Skeletal muscle cell (primary cell): ENCODE data around the gene TUBGCP3.
"Not testable (repeated sequence)": the region's sequence is repeated elsewhere in the genome, so short reads cannot be mapped to it uniquely, and the experiment has no call there.

ENCODE experiments used
- DNase-seq: peaks from one replicate; pipeline ENCODE4 v3.0.0-alpha.2; 2010; ENCODE audit warnings: low read depth
- H3K4me3 ChIP-seq: 2 replicates; pipeline ENCODE4 v1.5.1; 2011; ENCODE audit warnings: low read depth, mild to moderate bottlenecking, control low read depth, low read length, moderate library complexity

TUBGCP3 gene, protein sequence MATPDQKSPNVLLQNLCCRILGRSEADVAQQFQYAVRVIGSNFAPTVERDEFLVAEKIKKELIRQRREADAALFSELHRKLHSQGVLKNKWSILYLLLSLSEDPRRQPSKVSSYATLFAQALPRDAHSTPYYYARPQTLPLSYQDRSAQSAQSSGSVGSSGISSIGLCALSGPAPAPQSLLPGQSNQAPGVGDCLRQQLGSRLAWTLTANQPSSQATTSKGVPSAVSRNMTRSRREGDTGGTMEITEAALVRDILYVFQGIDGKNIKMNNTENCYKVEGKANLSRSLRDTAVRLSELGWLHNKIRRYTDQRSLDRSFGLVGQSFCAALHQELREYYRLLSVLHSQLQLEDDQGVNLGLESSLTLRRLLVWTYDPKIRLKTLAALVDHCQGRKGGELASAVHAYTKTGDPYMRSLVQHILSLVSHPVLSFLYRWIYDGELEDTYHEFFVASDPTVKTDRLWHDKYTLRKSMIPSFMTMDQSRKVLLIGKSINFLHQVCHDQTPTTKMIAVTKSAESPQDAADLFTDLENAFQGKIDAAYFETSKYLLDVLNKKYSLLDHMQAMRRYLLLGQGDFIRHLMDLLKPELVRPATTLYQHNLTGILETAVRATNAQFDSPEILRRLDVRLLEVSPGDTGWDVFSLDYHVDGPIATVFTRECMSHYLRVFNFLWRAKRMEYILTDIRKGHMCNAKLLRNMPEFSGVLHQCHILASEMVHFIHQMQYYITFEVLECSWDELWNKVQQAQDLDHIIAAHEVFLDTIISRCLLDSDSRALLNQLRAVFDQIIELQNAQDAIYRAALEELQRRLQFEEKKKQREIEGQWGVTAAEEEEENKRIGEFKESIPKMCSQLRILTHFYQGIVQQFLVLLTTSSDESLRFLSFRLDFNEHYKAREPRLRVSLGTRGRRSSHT

DNA sequence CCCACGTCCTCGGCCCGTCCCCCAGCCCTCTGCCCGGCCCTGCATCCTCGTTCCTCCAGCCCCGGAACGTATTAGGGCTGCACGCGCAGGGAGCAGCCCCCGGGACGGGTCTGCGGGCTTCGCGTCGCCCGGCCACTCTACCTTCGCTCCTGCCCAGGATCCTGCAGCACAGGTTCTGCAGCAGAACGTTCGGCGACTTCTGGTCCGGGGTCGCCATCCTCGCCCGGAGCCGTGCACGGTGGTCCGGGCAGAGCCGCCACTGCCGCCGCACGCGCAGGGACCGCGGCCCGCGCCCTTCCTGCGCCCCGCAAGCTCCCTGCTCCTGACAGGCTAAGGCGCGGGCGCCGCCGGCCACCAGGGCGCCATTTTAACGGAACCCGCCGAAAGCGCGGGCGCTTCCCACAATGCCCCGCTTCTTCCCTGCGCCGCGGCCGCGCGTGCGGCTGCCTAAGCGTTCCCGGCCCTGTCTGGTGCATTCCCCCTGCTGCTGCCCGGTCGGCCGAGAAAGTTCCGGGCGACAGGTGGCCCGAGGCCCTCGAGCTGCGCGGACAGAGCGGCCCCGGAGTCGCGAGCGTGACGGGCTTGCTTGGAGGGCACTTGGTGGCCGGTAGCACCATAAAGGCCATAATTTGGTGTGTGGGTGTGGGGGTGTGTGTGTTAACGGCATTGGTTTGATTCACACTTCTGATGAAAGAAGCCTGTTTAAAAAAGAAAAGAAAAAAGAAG, at the start of gene TUBGCP3:
TUBGCP3 (minus strand) TSS at position 390 of the 726 bp plus-strand sequence; CDS start at position 217, 173 bp downstream.
- peak within 1 kb of the TSS; percentile 72 for H3K4me3 ChIP-seq

DNA sequence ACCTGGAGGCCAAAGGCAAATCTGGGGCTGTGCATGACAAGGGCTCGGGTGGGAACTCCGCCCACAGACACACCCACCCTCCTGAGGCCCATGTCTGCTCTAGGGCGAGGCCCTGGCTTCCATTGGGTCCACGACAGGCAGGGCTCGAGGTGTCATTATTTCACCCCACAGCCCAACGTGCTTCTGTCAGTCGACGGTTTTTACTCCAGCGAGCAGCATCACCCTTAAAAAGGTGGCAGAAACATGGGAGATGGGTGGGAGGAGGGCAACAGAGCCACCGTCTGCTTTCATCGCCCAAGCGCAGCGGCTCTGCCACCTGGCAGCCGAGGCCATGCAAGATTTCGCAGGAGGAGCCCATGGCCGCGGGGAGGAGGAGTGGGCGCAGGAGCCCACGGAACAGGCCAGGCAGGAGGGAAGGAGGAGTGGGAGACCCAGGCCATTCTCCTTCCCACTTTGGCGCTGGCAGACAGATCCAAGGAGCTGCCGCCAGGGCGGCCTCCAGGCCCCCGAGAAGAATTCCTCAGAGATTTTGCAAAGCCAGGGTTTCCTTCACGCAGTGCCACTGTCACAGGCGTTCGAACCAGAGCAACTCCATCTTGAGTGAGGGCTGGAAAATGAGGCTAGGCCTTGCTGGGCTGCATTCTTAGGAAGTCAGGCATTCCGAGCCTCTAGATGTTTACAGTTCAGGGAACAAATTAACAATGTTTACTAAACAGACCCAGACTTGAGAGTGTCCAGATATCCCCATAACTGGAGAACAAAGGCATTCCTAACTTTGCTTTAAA, 49.3 kb upstream of the TUBGCP3 start:
- DNase-seq = no peak
- H3K4me3 ChIP-seq = no peak overlapping the region

More for the DNA sequence above, at the start of gene TUBGCP3:
- peak; percentile 38 for DNase-seq

DNA sequence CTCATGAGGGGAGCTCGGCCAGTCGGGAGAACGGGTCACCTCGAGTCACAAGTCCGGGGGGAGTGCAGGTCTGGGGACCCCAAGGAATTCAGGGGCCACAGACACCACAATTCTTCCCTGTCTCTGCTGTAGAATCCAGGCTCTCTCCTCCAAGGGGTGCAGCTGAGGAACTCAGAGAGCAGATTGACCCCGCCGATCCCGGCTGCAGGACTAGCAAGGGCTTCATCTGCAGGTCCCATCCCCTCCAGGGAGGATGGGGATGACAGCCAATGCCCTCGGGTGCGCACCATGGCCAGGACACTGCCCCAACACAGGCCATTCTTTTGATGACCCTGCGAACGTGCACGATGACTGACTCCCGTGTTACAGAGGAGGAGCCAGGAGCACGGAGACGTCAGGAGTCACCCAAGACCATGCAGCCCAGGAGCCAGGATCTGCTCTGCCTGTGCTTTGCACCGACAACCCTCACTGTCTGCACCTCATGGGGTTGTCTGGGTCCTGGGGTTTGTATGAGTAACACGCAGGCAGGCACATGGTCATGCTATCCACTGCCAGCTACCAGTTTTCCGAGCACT, 48.5 kb upstream of the TUBGCP3 start:
- H3K4me3 ChIP-seq = no peak overlapping the region
- DNase-seq = no peak

DNA sequence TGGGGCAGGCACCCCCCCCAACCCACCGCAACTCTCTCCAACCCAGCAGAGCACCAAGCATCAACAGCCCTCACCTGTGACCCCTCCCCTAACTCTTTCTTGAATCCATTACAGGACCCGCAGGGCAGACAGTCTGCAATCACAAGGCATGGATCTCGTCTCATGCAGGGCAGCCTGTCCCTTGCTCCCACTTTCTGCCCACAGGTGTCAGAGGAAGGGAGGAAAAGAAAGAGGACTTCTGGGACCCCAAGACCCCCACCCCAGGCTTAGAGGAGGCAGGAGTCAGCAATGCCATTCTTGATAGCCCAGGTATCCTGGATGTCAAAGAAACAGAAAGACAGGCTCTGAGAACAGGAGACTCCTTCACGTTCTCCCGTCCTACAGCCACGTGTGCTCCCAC, 47.4 kb upstream of the TUBGCP3 start:
- no peak for DNase-seq
- H3K4me3 ChIP-seq = no peak overlapping the region

DNA sequence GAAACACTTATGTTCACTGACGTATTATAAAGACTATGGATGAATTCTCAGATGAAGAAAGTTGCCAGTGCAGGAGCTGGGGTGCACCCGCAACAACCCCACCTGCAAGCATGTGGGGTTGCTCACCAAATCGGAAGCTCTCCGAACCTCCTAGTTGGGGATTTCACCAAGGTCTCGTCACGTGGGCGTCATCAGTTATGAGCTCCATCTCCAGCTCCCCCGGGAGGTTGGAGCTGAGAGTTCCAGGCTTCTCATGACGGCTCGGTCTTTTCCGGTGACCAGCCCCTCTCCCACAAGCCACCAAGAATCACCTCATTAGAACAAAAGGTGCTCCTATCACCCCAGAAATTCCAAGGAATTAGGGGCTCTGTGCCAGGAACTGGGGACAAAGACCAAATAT, 46.1 kb upstream of the TUBGCP3 start:
- no peak for DNase-seq
- no peak overlapping the region for H3K4me3 ChIP-seq

DNA sequence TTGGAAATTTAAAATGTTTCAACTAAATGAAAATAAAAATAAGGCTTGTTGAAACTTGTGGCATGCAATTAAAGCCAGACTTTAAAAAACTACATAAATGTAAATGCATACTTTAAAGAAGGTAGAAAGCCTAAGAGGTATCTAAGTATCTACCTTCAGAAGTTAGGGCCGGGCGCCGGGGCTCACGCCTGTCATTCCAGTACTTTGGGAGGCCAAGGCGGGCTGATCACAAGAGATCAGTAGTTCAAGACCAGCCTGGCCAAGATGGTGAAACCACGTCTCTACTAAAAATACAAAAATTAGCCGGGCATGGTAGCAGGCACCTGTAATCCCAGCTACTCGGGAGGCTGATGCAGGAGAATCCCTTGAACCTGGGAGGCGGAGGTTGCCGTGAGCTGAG, 42.3 kb upstream of the TUBGCP3 start:
- not testable (repeated sequence) for H3K4me3 ChIP-seq, DNase-seq

DNA sequence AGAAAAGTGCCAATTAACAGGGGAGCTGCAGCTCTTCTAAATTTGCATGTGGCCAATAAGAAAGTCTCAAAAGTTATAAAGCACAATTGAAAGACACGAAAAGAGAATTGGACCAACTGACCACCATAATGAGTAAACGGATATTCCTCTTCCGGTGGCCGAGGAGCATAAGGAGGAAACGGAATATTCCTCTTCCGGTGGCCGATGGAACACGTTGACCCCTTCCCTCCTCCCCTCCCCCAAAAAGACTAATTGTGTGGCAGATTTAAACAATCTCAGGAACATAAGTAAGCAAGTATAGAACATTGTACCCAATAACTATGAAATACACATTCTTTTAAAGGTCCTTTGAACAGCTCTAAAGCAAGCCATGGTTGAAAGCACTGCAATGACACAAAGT, 41.2 kb upstream of the TUBGCP3 start:
- no peak overlapping the region for H3K4me3 ChIP-seq
- no peak for DNase-seq

DNA sequence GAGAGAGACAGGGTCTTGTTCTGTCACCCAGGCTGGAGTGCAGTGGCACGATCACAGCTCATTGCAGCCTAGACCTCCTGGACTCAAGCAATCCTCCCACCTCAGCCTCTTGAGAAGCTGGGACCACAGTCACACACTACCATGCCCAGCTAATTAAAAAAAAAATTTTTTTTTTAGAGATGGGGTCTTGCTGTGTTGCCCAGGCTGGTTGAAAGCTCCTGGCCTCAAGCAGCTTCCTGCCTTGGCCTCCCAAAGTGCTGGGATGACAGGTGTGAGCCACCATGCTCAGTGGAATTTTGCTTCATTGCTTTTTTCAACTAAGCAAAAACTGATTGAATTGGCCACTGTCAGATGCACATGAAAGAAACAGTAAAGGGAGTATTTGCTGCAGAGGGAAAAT, 39.7 kb upstream of the TUBGCP3 start:
- H3K4me3 ChIP-seq, DNase-seq: not testable (repeated sequence)

DNA sequence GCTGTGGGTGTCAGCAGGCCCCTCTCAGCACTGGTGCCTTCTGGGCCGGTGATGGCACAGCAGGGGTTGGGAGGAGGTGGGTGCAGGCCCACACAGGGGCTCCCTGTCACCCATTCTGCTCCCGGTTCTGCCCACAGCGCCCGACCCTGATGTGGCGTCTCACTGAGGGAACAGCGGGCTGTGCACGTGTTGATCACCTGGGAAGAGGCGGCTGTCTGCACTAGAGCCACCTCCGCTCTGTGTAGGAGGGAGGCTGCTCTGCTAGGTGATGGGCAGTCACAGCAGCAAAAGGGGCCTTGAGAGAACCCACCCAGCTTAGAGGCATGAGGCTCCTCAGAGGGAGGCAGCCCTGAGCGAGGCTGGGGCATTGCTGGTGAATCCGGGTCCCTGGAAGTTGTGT, 39.2 kb upstream of the TUBGCP3 start:
- no peak overlapping the region for H3K4me3 ChIP-seq
- no peak for DNase-seq

DNA sequence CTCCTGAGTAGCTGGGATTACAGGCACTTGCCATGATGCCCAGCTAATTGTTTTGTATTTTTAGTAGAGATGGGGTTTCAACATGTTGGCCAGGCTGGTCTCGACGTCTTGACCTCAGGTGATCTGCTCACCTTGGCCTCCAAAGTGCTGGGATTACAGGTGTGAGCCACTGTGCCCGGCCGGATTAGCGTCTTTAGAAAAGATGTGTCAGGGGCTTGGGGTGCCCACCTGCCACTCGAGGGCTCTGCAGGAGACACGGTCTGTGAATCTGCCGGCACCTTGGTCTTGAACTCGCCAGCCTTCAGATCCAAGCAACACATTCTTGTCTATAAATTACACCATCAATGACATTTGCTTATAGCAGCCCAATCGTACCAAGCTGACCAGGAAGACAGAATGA, 38.8 kb upstream of the TUBGCP3 start:
- DNase-seq = no peak
- H3K4me3 ChIP-seq = no peak overlapping the region

DNA sequence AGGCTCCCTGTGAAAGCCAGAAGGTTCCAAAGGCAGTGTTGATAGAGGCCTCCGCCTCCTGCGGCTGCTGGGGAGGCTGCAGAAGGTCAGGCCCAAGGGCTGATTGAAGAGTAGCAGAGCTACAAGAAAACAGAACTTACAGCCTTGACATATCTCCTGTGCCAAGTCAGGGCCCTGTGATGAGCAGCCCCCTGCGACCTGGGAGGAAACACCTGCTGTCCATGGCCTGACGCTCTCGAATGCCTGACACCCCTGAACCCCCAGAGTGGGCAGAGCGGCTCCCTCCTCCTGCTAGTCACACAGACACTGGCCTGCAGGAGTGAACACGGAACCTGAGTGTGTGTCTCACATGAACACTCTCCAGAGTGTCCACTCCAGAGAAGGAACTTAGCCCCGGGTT, 38.2 kb upstream of the TUBGCP3 start:
- no peak for DNase-seq
- H3K4me3 ChIP-seq = no peak overlapping the region

DNA sequence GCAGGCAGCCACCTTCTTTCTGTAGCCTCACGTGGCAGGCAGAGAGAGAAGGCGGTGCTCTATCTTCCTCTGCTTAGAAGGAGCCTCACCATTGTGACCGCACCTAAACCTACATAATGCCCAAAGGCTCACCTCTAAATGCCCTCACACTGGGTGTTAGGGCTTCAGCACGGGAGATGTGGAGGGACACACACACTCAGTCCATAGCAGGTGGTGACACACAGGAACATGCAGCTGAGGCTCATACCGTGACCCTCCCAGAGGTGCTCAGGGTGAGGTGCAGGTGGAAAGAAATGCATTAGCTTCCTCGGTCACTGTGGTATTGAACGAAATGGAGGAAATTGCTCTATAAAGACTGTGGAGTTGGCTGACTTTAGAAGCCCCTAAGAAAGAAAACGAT, 37.7 kb upstream of the TUBGCP3 start:
- no peak overlapping the region for H3K4me3 ChIP-seq
- DNase-seq = no peak

DNA sequence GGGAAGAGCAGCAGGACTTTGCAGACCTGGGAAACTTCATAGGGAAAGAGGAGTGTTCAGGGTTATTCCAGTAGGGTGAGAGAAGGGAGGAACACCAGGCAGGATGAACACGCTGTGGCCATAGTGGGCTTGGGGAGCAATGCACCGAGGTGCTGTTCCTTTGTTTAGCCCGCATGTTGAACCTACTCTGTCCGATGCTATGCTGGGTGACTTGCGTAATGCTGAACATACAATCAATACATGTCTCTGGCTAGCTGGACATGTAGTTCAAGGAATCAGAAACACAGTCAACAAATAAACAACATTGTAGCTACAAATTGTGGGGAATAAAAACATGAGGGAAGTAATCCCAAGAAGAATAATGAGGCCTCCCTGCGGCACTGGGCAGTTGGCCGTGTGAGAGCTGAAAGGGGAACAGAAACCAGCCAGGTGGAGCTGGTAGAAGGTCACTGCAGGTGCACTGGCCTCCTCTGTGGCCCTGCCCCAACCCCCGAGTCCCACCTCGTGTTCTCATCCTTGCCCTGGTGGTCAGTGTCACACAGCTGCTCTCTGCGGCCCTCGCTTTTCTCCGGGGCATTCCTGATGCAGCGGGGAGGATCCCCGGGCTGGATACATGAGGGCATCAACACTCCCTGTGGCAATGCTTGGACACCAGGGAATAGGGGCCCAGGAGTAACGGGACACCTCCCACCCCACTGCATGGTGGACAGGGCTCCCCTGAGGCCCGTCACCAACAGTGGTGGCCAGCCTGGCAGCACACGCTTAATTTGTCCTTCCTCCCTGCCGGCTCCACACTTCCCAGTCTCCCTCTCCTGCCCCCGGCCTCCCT, 36.9 kb upstream of the TUBGCP3 start:
- DNase-seq = no peak
- no peak overlapping the region for H3K4me3 ChIP-seq

DNA sequence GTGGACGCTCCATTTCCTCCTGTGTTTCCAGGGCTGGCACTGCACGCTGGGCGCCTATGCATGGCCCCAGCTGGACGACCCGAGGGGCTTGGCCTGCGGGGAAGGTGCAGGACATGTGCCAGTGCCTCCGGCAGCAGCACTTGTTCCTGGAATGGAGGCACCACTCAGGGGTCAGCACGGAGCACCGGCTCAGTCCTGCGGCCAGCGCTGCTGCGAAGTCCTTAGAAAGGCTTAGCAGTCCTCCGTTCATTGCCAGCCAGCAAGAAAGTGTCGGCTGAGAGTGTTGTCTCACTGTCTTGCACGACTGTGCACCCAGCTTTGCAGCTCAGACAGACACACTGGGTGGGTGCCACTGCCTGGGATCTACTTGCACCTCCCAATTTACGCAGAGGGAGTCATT, 36.1 kb upstream of the TUBGCP3 start:
- DNase-seq = no peak

DNA sequence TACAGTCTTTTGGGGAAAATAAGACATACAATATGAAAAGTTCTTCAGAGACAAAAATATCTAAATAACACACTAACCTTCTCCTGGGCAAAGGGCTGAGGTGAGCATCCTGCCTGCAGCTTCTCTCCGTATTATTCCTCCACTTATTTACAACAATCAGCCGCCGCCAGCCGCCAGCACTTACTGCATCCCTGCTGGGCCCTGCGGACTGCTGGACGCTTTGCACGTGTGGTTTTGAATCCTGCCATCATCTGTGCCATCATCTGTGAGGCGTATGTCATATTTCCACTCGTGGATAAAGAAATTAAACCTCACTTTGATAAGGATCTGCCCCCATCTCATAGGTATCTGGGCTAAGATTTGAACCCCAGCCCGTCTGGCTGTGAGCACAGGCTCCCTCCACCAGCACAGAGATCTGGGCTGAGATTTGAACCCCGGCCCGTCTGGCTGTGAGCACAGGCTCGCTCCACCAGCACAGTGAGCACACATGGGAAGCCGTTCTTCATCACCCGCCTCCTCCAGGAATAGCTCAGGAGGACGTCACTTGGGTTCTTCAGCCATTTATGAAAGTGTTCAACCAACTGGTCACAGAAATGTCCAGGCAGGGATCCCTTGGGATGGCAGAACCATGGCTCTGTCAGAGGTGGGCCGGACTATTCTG, 35.2 kb upstream of the TUBGCP3 start:
- DNase-seq = no peak

More for the DNA sequence above, 36.1 kb upstream of the TUBGCP3 start:
- no peak overlapping the region for H3K4me3 ChIP-seq

DNA sequence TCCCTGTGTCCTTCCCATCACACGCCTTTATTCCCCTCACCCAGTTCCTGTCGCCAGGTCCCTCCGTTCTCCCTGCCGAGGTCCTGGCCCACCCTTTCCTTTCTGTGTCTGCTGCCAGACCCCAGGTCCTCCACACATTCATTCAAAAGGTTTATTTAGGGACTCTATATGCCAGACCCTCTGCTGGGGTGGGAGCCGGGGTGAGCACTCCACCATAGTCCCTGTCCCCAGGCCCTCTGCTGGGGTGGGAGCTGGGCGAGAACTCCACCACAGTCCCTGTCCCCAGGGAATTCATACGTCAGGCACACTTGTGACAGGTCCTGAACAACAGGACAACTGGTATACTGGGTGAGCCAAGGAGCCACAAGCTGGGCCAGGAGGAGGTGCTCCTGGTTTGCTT, 34.4 kb upstream of the TUBGCP3 start:
- H3K4me3 ChIP-seq = no peak overlapping the region
- no peak for DNase-seq

More for the DNA sequence above, 35.2 kb upstream of the TUBGCP3 start:
- H3K4me3 ChIP-seq = no peak overlapping the region
